Measurements from ENCODE around the gene DGKI. TPM values are rescaled to one million over a fixed set of nuclear protein-coding genes. Genes with fewer than 3 reads are reported as not detected.

Gene DGKI
- total RNA-seq, 1 donor from 2014 or later: 2.2 TPM

DNA sequence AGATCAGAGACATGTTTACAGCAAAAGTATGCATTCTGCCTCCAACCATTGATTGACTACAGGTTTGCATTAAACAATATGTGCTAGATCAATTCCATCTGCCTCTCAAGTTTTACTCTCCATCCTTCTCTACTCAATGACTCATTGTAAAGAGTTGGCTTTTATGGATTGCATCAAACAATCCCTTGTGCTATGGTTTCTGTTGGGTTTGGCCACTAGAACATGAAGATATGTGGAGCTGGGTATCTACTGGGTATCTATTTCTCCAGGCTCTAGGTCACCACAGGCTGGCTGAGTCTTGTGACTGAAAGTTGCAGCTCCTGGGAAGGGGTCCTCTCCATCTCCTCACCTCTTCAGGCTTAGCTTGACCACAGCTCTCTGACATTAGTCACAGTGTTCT, 204.7 kb downstream of the DGKI start:
- Mint-ChIP-seq H3K27me3 (ENCODE audit: low read depth) (no peaks in the 10 kb centered on the region), H3K36me3 (ENCODE audit: low read depth) (no peaks in the 10 kb centered on the region), H3K27ac (ENCODE audit: unreplicated experiment) (no peak overlapping the region), H3K9me3 (peaks cover 8% of the 10 kb centered on the region), H3K4me1 (no peaks in the 10 kb centered on the region), H3K4me3 (no peak overlapping the region)
- no peak for DNase-seq (ENCODE audit: low read depth, low spot score)
- no peak for TF ChIP-seq CTCF (conservative IDR thresholded peaks at IDR 0.05)

DNA sequence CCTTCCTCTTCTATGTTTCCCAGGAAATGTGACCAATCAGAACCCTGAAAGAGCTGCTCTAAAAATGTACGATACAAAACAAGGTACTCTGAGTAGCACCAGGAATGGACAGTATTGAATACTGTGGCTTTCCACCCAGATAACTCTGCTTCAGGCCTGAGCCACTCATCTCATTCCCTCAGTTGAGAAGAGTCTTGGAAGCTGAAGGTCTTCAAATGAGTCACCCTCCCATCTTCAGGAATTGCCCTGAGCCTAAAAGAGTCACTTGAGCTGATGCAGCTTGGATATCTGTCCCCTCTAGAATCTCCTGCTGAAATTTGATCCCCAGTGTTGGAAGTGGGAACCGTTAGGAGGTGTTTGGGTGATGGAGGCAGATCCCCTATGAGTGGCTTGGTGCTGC, 210.4 kb downstream of the DGKI start:
- TF ChIP-seq CTCF (conservative IDR thresholded peaks at IDR 0.05): no peak
- no peaks in the 10 kb centered on the region for H3K36me3 Mint-ChIP-seq (ENCODE audit: low read depth)
- H3K9me3 Mint-ChIP-seq: peaks cover 5% of the 10 kb centered on the region
- H3K4me3 Mint-ChIP-seq: no peak overlapping the region
- DNase-seq (ENCODE audit: low read depth, low spot score): no peak
- H3K4me1 Mint-ChIP-seq: no peaks in the 10 kb centered on the region
- H3K27ac Mint-ChIP-seq (ENCODE audit: unreplicated experiment): no peak overlapping the region
- no peaks in the 10 kb centered on the region for H3K27me3 Mint-ChIP-seq (ENCODE audit: low read depth)

GRCh38 chr7:137635874-137636273, 210.9 kb downstream of the DGKI start:
- no peaks in the 10 kb centered on the region for H3K4me1 Mint-ChIP-seq
- no peak for DNase-seq (ENCODE audit: low read depth, low spot score)
- no peak overlapping the region for H3K4me3 Mint-ChIP-seq
- no peaks in the 10 kb centered on the region for H3K27me3 Mint-ChIP-seq (ENCODE audit: low read depth)
- no peak overlapping the region for H3K27ac Mint-ChIP-seq (ENCODE audit: unreplicated experiment)
- H3K36me3 Mint-ChIP-seq (ENCODE audit: low read depth): no peaks in the 10 kb centered on the region
- TF ChIP-seq CTCF (conservative IDR thresholded peaks at IDR 0.05): no peak
- peaks cover 2% of the 10 kb centered on the region for H3K9me3 Mint-ChIP-seq

GRCh38 chr7:137635132-137635531, 211.6 kb downstream of the DGKI start:
- H3K4me1 Mint-ChIP-seq: no peaks in the 10 kb centered on the region
- H3K9me3 Mint-ChIP-seq: no peaks in the 10 kb centered on the region

DNA sequence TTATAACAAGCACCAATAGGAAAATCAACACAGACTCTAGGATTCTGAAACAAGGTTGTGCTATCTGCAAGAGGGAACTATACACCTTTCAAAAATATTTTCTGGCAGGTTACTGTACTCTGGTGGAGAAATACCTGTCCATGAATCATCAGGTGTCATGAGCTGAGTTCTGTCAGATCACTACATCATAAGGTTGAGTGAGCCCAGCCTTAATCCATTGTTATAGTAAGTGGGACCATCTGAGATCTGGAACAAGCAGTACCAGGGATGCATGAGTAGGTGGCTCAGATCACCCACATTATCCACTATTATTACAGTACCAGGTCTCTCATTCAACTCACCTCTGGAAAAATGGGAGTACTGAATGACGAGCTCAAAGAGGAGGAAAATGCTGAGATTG, 212.4 kb downstream of the DGKI start:
- Mint-ChIP-seq H3K4me3 (no peak overlapping the region), H3K27me3 (ENCODE audit: low read depth) (no peaks in the 10 kb centered on the region), H3K27ac (ENCODE audit: unreplicated experiment) (no peak overlapping the region), H3K4me1 (no peaks in the 10 kb centered on the region), H3K36me3 (ENCODE audit: low read depth) (no peaks in the 10 kb centered on the region), H3K9me3 (no peaks in the 10 kb centered on the region)
- no peak for DNase-seq (ENCODE audit: low read depth, low spot score)
- TF ChIP-seq CTCF (conservative IDR thresholded peaks at IDR 0.05): no peak

More at GRCh38 chr7:137635132-137635531, 211.6 kb downstream of the DGKI start:
- TF ChIP-seq CTCF (conservative IDR thresholded peaks at IDR 0.05): no peak
- Mint-ChIP-seq H3K4me3 (no peak overlapping the region), H3K27ac (ENCODE audit: unreplicated experiment) (no peak overlapping the region), H3K36me3 (ENCODE audit: low read depth) (no peaks in the 10 kb centered on the region), H3K27me3 (ENCODE audit: low read depth) (no peaks in the 10 kb centered on the region)
- no peak for DNase-seq (ENCODE audit: low read depth, low spot score)

- H3K27me3 Mint-ChIP-seq (ENCODE audit: low read depth): no peaks in the 10 kb centered on the region
- H3K9me3 Mint-ChIP-seq: no peaks in the 10 kb centered on the region
- H3K27ac Mint-ChIP-seq (ENCODE audit: unreplicated experiment): no peak overlapping the region
- no peaks in the 10 kb centered on the region for H3K4me1 Mint-ChIP-seq
- H3K36me3 Mint-ChIP-seq (ENCODE audit: low read depth): no peaks in the 10 kb centered on the region
- no peak for DNase-seq (ENCODE audit: low read depth, low spot score)
- TF ChIP-seq CTCF (conservative IDR thresholded peaks at IDR 0.05): no peak
- no peak overlapping the region for H3K4me3 Mint-ChIP-seq
Measured at GRCh38 chr7:137633133-137633532, 213.6 kb downstream of the DGKI start.

All from neural crest cell (in vitro differentiated cells).